ENCODE measurements around the gene TPM4. TPM values are rescaled to one million over a fixed set of nuclear protein-coding genes. Genes with fewer than 3 reads are reported as not detected.

Gene TPM4
- total and polyA plus RNA-seq, 2 experiments from 2014 or later, result 223 to 288 TPM

- Mint-ChIP-seq H3K36me3 (ENCODE audit: low read depth) (peaks cover 25% of the 10 kb centered on the region), H3K9me3 (peaks cover 88% of the 10 kb centered on the region), H3K4me1 (no peaks in the 10 kb centered on the region), H3K27me3 (ENCODE audit: insufficient read depth, low read depth, poor library complexity) (peaks cover 17% of the 10 kb centered on the region), H3K27ac (no peak overlapping the region), H3K4me3 (no peak overlapping the region)
- H2AFZ ChIP-seq, result no peak overlapping the region
- H3K79me2 ChIP-seq (replicated peaks; ENCODE audit: insufficient read depth), result no peaks in the 10 kb centered on the region
- H3K4me1 ChIP-seq (ENCODE audit: insufficient read depth), result no peaks in the 10 kb centered on the region
- no peaks in the 10 kb centered on the region for H3K27me3 ChIP-seq (ENCODE audit: insufficient read depth)
- no peaks in the 10 kb centered on the region for H3K36me3 ChIP-seq (ENCODE audit: insufficient read depth)
- no peak for ATAC-seq
- H3K27ac ChIP-seq (ENCODE audit: low read depth), result no peak overlapping the region
- no peak overlapping the region for H3K4me2 ChIP-seq
- TF ChIP-seq CREB1 (CRISPR knock-in tag; IDR thresholded peaks at IDR 0.05; ENCODE audit: low read depth), result no peak
- TF ChIP-seq CTCF (conservative IDR thresholded peaks at IDR 0.05; ENCODE audit: low read depth in 2 of 2), result no peak
- TF ChIP-seq ZNF331 (CRISPR knock-in tag; IDR thresholded peaks at IDR 0.05; ENCODE audit: low read depth), result no peak
- TF ChIP-seq ZNF462 (CRISPR knock-in tag; IDR thresholded peaks at IDR 0.05), result no peak
- TF ChIP-seq EZH2 (IDR thresholded peaks at IDR 0.05; ENCODE audit: low read depth, unreplicated experiment), result no peak
- H3F3A ChIP-seq (replicated peaks; ENCODE audit: low read depth), result no peaks in the 10 kb centered on the region
- no peaks in the 10 kb centered on the region for H4K20me1 ChIP-seq (replicated peaks; ENCODE audit: insufficient read depth)
- H3K4me3 ChIP-seq, result no peak overlapping the region
- no peak for DNase-seq (ENCODE audit: low spot score)
- no peaks in the 10 kb centered on the region for H3K9me2 ChIP-seq (ENCODE audit: insufficient read depth)
Observed at GRCh38 chr19:16033136-16033530, 43.2 kb upstream of the TPM4 start.
